ENCODE results near the gene NUP85.

DNA sequence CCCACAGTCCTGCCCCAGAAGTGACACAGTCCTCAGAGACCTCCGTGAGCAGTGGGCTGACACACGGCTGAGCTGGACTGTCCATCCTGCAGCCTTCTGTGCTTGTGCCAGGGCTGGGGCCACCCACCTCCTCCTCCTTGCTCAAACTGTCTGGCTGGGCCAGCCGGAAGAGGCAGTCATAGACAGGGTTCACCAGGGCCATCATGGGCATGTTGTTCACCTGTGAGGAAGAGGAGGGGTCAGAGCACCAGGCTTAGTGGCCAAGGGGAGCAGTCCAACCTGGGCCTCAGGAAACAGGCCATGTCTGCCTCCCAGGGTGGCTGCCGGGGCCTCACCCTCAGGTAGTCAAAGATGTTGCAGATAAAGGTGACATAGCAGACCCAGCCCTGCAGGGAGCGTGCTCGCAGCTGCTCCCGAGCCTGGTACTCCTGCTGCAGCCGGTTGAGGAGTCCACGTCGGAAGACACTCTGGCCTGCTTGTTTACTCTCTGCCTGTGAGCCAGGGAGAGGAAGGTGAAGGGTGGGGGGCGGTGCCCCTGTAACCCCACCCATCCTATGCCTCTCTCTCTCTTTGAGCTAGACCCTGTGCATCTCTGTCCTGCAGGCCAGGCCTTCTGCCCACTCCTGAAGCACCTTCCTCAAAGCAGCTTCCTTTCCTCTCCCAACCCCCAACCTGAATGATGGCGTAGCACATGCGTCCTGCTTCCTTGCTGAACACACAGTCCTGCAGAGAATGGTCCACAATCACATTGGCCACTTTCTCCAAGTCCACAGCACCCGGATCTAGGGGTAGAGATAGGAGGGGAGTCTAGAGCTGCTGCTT lies 62.1 kb downstream of the NUP85 start:
- TF ChIP-seq, protein P1, sequence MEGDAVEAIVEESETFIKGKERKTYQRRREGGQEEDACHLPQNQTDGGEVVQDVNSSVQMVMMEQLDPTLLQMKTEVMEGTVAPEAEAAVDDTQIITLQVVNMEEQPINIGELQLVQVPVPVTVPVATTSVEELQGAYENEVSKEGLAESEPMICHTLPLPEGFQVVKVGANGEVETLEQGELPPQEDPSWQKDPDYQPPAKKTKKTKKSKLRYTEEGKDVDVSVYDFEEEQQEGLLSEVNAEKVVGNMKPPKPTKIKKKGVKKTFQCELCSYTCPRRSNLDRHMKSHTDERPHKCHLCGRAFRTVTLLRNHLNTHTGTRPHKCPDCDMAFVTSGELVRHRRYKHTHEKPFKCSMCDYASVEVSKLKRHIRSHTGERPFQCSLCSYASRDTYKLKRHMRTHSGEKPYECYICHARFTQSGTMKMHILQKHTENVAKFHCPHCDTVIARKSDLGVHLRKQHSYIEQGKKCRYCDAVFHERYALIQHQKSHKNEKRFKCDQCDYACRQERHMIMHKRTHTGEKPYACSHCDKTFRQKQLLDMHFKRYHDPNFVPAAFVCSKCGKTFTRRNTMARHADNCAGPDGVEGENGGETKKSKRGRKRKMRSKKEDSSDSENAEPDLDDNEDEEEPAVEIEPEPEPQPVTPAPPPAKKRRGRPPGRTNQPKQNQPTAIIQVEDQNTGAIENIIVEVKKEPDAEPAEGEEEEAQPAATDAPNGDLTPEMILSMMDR (IDR thresholded peaks at IDR 0.05; ENCODE audit: low read length): peak; percentile 49; the same call in 1 of the 2 replicates
- TF ChIP-seq EZH2 (IDR thresholded peaks at IDR 0.05; ENCODE audit: borderline replicate concordance, low read length): no peak

All from OCI-LY1 (cell line).